Measurements from ENCODE around the gene APLP1. TPM values are rescaled to one million over a fixed set of nuclear protein-coding genes. Genes with fewer than 3 reads are reported as not detected.

APLP1 gene
- total and polyA plus RNA-seq, 2 donors from 2014 or later, result 3.8 to 13.6 TPM

GRCh38 chr19:35898499-35898809 lies 30.1 kb downstream of the APLP1 start:
- intact Hi-C loops (cut with DNase I), result no loop called here
- Histone ChIP-seq H3K9me3 (ENCODE audit: control insufficient read depth in 2 of 3, insufficient read depth in 1 of 3, low read length in 3 of 3) (no peaks in the 10 kb centered on the region), H3K4me3 (ENCODE audit: low read length in 3 of 3) (peak overlapping the region in 2 of 3 donors; percentile 62 to 78), H3K27ac (ENCODE audit: low read depth in 2 of 2, low read length in 2 of 2) (peak overlapping the region; percentile 43 to 69), H3K36me3 (ENCODE audit: control insufficient read depth in 2 of 3, insufficient read depth in 3 of 3, low read length in 3 of 3) (no peaks in the 10 kb centered on the region), H3K9ac (ENCODE audit: low read length in 3 of 3) (peak overlapping the region in 1 of 3 donors; percentile 77), H3K27me3 (ENCODE audit: control insufficient read depth, insufficient read depth, low read length) (no peaks in the 10 kb centered on the region), H3K4me1 (ENCODE audit: control insufficient read depth in 2 of 3, insufficient read depth in 2 of 3, low read depth in 1 of 3, low read length in 3 of 3) (peaks cover 0 to 7% (median 0%) of the 10 kb centered on the region in 3 donors)
- DNase-seq (peak in 1 of 5 donors; percentile 45), FAIRE-seq (no peak)
- TF ChIP-seq, protein P1, sequence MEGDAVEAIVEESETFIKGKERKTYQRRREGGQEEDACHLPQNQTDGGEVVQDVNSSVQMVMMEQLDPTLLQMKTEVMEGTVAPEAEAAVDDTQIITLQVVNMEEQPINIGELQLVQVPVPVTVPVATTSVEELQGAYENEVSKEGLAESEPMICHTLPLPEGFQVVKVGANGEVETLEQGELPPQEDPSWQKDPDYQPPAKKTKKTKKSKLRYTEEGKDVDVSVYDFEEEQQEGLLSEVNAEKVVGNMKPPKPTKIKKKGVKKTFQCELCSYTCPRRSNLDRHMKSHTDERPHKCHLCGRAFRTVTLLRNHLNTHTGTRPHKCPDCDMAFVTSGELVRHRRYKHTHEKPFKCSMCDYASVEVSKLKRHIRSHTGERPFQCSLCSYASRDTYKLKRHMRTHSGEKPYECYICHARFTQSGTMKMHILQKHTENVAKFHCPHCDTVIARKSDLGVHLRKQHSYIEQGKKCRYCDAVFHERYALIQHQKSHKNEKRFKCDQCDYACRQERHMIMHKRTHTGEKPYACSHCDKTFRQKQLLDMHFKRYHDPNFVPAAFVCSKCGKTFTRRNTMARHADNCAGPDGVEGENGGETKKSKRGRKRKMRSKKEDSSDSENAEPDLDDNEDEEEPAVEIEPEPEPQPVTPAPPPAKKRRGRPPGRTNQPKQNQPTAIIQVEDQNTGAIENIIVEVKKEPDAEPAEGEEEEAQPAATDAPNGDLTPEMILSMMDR (IDR thresholded peaks at IDR 0.05; ENCODE audit: borderline replicate concordance, extremely low read depth, insufficient read depth), result no peak

- H3K4me1 ChIP-seq (ENCODE audit: control insufficient read depth in 2 of 3, insufficient read depth in 2 of 3, low read depth in 1 of 3, low read length in 3 of 3), result peaks cover 0 to 7% (median 0%) of the 10 kb centered on the region in 3 donors
- peak overlapping the region; percentile 22 to 69 (median 24) for H3K9ac ChIP-seq (ENCODE audit: low read length in 3 of 3)
- peak overlapping the region; percentile 84 to 86 for H3K27ac ChIP-seq (ENCODE audit: low read depth in 2 of 2, low read length in 2 of 2)
- TF ChIP-seq, protein P1 (IDR thresholded peaks at IDR 0.05; ENCODE audit: borderline replicate concordance, extremely low read depth, insufficient read depth), result no peak
- H3K27me3 ChIP-seq (ENCODE audit: control insufficient read depth, insufficient read depth, low read length), result no peaks in the 10 kb centered on the region
- intact Hi-C loops (cut with DNase I), result no loop called here
- H3K9me3 ChIP-seq (ENCODE audit: control insufficient read depth in 2 of 3, insufficient read depth in 1 of 3, low read length in 3 of 3), result no peaks in the 10 kb centered on the region
- H3K4me3 ChIP-seq (ENCODE audit: low read length in 3 of 3), result peak overlapping the region; percentile 62 to 78 (median 65)
- FAIRE-seq, result no peak
- peak; percentile 77 to 95 (median 86) for DNase-seq
- H3K36me3 ChIP-seq (ENCODE audit: control insufficient read depth in 2 of 3, insufficient read depth in 3 of 3, low read length in 3 of 3), result no peaks in the 10 kb centered on the region
These were observed 31.3 kb downstream of the APLP1 start for GRCh38 chr19:35899547-35900214.

DNA sequence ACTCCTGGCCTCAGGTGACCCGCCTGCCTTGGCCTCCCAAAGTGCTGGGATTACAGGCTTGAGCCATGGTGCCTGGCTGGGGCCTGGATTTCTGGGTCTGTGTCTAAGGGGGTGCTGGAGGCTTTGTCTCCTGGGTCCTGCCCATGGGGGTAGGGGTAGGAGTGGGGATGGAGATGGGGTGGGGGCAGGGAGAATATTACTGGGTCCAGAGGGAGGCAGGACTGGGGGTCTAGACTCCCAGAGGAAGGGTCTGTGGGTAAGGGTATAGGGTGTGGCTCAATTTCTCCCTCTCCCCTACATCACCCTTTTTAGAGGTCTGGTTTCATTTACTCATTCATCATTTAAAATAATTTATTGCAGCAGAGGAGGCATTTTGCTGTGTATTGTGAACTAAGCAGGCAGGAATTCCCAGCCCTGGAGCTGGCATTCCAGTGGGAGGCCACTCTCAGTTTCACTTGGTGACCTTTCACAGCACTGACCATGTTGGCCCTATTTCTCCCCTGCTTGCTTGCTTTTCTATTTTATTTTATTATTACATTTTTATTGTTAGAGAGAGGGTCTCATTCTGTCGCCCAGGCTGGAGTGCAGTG lies 32.8 kb downstream of the APLP1 start:
- intact Hi-C loops (cut with DNase I), result no loop called here
- peak overlapping the region; percentile 63 to 84 for H3K27ac ChIP-seq (ENCODE audit: low read depth in 2 of 2, low read length in 2 of 2)
- H3K4me1 ChIP-seq (ENCODE audit: control insufficient read depth in 2 of 3, insufficient read depth in 2 of 3, low read depth in 1 of 3, low read length in 3 of 3), result peaks cover 0 to 7% (median 0%) of the 10 kb centered on the region in 3 donors
- DNase-seq (peak in 3 of 5 donors; percentile 34 to 67 (median 46)), FAIRE-seq (no peak)
- no peaks in the 10 kb centered on the region for H3K27me3 ChIP-seq (ENCODE audit: control insufficient read depth, insufficient read depth, low read length)
- TF ChIP-seq, protein P1 (IDR thresholded peaks at IDR 0.05; ENCODE audit: borderline replicate concordance, extremely low read depth, insufficient read depth), result no peak
- H3K9me3 ChIP-seq (ENCODE audit: control insufficient read depth in 2 of 3, insufficient read depth in 1 of 3, low read length in 3 of 3), result no peaks in the 10 kb centered on the region
- H3K9ac ChIP-seq (ENCODE audit: low read length in 3 of 3), result no peak overlapping the region
- H3K4me3 ChIP-seq (ENCODE audit: low read length in 3 of 3), result no peak overlapping the region
- H3K36me3 ChIP-seq (ENCODE audit: control insufficient read depth in 2 of 3, insufficient read depth in 3 of 3, low read length in 3 of 3), result no peaks in the 10 kb centered on the region

All from kidney (tissue), 14 donors.